ENCODE measurements around the gene ARHGAP23. TPM values are rescaled to one million over a fixed set of nuclear protein-coding genes. Genes with fewer than 3 reads are reported as not detected.
A peak's percentile ranks its signal among the peaks of the same experiment; 100 is the strongest.

ARHGAP23 gene
- total RNA-seq, 1 donor from 2014 or later = 28.4 TPM

GRCh38 chr17:38421871-38422827 lies 6.1 kb upstream of the ARHGAP23 start:
- no peak overlapping the region for H3K4me3 ChIP-seq (ENCODE audit: low read depth, low read length)
- TF ChIP-seq CTCF (conservative IDR thresholded peaks at IDR 0.05; ENCODE audit: low read depth, low read length) = no peak
- no peak for DNase-seq (ENCODE audit: low read depth)

- TF ChIP-seq CTCF (conservative IDR thresholded peaks at IDR 0.05; ENCODE audit: low read depth, low read length) = no peak
- DNase-seq (ENCODE audit: low read depth) = no peak
- no peak overlapping the region for H3K4me3 ChIP-seq (ENCODE audit: low read depth, low read length)
Observed at GRCh38 chr17:38424297-38424972, 3.8 kb upstream of the ARHGAP23 start.

- DNase-seq (ENCODE audit: low read depth) = no peak
- H3K4me3 ChIP-seq (ENCODE audit: low read depth, low read length) = no peak overlapping the region
- TF ChIP-seq CTCF (conservative IDR thresholded peaks at IDR 0.05; ENCODE audit: low read depth, low read length) = no peak
Observed at GRCh38 chr17:38425031-38425430, 3.2 kb upstream of the ARHGAP23 start.

- DNase-seq (ENCODE audit: low read depth) = no peak
- no peak overlapping the region for H3K4me3 ChIP-seq (ENCODE audit: low read depth, low read length)
- TF ChIP-seq CTCF (conservative IDR thresholded peaks at IDR 0.05; ENCODE audit: low read depth, low read length) = no peak
Observed at GRCh38 chr17:38425744-38426143, 2.5 kb upstream of the ARHGAP23 start.

GRCh38 chr17:38426441-38426840 lies 1.8 kb upstream of the ARHGAP23 start:
- TF ChIP-seq CTCF (conservative IDR thresholded peaks at IDR 0.05; ENCODE audit: low read depth, low read length) = no peak
- no peak for DNase-seq (ENCODE audit: low read depth)
- H3K4me3 ChIP-seq (ENCODE audit: low read depth, low read length) = no peak overlapping the region

- DNase-seq (ENCODE audit: low read depth) = no peak
- no peak for TF ChIP-seq CTCF (conservative IDR thresholded peaks at IDR 0.05; ENCODE audit: low read depth, low read length)
- peak overlapping the region; percentile 83 for H3K4me3 ChIP-seq (ENCODE audit: low read depth, low read length)
Observed at GRCh38 chr17:38427160-38427949, 909 bp upstream of the ARHGAP23 start.
